ENCODE data around the gene SMIM44. TPM values are rescaled to one million over a fixed set of nuclear protein-coding genes. Genes with fewer than 3 reads are reported as not detected.
A peak's percentile ranks its signal among the peaks of the same experiment; 100 is the strongest.

The SMIM44 gene
- total RNA-seq, 1 donor from 2014 or later = not detected

- peak; percentile 99 for DNase-seq
Observed at GRCh38 chr19:3500429-3501101, 17.3 kb upstream of the SMIM44 start, which contains the start of gene DOHH. DOHH (minus strand) TSS chr19:3500674; CDS start chr19:3496814, 3,860 bp downstream.

- DNase-seq = no peak
Observed at GRCh38 chr19:3499738-3500428, 16.6 kb upstream of the SMIM44 start.

GRCh38 chr19:3497757-3498520, 14.7 kb upstream of the SMIM44 start:
- no peak for DNase-seq

GRCh38 chr19:3496392-3497273, 13.4 kb upstream of the SMIM44 start:
- no peak for DNase-seq

- DNase-seq = no peak
Observed at GRCh38 chr19:3494559-3494958, 11.3 kb upstream of the SMIM44 start.

GRCh38 chr19:3494051-3494450, 10.8 kb upstream of the SMIM44 start:
- DNase-seq = no peak

GRCh38 chr19:3493651-3494050, 10.4 kb upstream of the SMIM44 start:
- no peak for DNase-seq

- DNase-seq = no peak
Observed at GRCh38 chr19:3492919-3493318, 9.7 kb upstream of the SMIM44 start.

GRCh38 chr19:3492131-3492839, 9.0 kb upstream of the SMIM44 start:
- DNase-seq = no peak

- DNase-seq = no peak
Observed at GRCh38 chr19:3491396-3492119, 8.3 kb upstream of the SMIM44 start.

- no peak for DNase-seq
Observed at GRCh38 chr19:3482507-3483225, 575 bp downstream of the SMIM44 start.

- DNase-seq = no peak
Observed at GRCh38 chr19:3481241-3482090, 1.8 kb downstream of the SMIM44 start.

GRCh38 chr19:3480383-3481091, 2.7 kb downstream of the SMIM44 start, which contains the start of gene SMIM24:
SMIM24 (minus strand) TSS chr19:3480525; CDS start chr19:3480463, 62 bp downstream.
- no peak for DNase-seq

- no peak for DNase-seq
Observed at GRCh38 chr19:3479834-3480215, 3.4 kb downstream of the SMIM44 start.

GRCh38 chr19:3479177-3479833, 3.9 kb downstream of the SMIM44 start:
- no peak for DNase-seq

- no peak for DNase-seq
Observed at GRCh38 chr19:3478409-3479176, 4.6 kb downstream of the SMIM44 start.

- DNase-seq = no peak
Observed at GRCh38 chr19:3477951-3478350, 5.3 kb downstream of the SMIM44 start.
